ELF-1 (cell line): Measurements from ENCODE around the gene BPHL.
"Not testable (repeated sequence)": the region's sequence is repeated elsewhere in the genome, so short reads cannot be mapped to it uniquely, and the experiment has no call there.

Experiments
- DNase-seq: peaks from one replicate; pipeline ENCODE4 v3.0.0-alpha.2; 2016; ENCODE audit warnings: low read depth, low spot score

Gene BPHL

DNA sequence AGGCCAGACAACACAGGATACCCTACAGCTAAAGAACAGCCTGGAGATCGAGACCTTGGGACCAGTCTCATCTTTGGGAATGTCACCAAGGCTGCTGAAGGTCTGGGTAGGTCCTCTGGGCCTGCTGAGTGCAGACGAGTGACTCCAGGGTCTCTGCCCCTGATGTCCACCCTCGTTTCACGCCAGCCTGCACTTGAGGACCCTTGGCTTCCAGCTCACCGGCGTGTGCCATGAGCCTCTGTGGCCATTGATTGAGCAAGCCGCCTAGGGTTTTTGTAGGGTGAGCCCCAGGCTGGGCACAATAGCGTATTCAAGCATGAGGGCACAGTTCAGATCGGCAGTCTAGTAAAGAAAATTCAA lies 4.3 kb downstream of the BPHL start:
- DNase-seq: no peak

DNA sequence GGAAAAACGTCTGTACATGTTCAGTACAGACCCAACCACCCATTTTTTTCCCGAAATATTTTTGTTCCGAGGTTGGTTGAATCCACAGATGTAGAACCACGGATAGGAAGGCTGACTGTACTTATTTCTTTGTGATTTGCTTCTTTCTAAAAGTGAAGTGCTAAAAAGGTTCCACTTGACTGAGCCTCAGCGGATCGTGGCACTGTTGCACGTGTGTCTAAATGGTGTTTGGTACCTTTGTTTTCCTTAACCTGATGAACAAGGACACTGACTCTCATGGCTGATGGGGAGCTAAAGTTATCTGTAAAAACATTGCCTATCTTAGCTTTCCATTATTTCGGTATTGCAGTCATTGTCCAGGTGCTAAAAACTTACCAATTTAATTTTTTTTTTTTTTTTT lies 6.2 kb downstream of the BPHL start:
- no peak for DNase-seq

DNA sequence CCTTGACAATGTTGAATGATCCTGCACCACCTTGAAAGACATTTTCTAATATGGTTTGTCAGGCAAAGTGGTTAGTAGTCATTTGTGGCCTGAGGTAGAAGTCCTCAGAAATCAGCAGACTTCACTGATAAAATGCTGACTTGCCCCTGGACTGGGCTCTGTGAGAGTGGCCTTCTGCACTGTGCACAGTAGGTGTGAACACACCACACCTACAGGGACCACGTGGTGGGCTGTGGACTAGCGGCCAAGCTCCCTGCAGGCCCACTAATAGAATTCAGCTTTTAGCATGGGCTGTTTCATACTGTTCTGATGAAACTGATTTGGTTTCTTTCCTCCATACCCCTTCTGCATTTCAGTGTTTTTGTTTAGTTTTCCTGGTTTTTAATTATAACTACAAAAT lies 7.3 kb downstream of the BPHL start:
- DNase-seq: no peak

DNA sequence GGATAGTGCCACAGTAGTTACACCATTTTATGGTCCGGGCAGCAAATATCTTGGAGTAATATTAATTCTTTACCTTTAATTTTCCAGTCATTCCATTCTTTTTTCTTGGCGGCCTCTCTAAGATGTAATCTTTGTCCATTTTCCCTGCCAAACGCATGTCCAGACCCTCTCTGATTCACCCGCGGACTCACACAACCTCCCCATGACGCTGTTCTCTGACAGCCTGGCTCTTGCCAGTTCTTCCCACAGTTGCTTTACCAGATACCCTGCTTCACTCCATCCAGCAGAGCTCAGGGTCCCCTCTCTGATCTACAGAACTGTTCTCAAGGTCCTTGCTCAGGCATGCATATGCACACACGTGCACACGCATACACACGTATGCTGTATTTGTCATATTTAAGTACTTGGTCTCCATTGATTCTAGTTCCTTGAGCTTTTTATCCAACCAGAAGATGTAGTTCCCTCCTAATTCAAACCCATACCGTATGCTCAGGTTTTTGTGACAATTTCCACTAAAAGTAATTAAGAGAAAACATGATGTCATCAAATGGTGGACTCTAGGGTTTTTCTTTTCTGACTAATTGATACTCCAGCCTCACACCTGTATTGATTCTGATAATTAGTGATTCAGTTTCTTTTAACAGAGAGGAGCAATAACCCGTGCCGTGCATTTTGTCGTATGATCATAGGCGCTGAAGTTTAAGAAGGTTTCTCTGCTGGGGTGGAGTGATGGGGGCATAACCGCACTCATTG lies 10.0 kb downstream of the BPHL start:
- no peak for DNase-seq

DNA sequence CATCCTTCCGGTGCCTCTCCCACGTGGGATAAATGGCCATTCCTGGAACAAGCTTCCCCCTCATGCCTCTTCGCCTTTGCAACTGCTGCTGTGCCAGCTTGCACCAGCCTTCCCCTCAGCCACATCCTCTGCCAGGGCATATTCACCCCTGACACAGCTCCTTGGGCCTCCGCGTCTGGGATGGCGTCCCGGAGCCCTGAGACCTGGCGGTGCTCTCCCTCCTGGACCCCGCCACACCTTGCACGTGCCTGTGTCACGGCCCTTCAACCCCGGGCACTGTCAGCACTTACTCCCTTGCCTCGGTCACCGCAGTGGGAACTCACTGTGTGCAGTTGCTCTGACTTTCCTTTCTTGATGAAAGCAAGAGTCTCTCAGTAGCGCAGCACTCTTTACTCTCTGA lies 13.2 kb downstream of the BPHL start:
- no peak for DNase-seq

DNA sequence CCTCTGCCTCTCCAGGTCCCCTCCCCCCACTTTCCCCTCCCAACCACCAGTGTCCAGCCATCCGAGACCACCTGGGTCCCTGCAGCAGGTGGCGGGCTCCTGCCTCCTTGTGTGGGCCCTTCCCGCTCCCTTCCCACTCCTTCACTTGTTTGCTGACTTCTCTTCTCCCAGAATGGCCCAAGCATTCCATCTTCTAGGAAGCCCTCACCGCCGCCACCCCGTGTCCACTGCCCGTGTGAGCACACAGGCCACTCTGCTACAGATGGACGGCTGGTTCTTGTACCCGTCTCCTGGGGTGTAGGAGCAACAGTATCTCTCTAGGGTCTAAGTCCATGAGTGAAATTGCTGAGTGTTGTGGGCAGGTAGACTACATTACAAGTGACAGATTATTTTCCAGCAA lies 15.0 kb downstream of the BPHL start:
- no peak for DNase-seq

DNA sequence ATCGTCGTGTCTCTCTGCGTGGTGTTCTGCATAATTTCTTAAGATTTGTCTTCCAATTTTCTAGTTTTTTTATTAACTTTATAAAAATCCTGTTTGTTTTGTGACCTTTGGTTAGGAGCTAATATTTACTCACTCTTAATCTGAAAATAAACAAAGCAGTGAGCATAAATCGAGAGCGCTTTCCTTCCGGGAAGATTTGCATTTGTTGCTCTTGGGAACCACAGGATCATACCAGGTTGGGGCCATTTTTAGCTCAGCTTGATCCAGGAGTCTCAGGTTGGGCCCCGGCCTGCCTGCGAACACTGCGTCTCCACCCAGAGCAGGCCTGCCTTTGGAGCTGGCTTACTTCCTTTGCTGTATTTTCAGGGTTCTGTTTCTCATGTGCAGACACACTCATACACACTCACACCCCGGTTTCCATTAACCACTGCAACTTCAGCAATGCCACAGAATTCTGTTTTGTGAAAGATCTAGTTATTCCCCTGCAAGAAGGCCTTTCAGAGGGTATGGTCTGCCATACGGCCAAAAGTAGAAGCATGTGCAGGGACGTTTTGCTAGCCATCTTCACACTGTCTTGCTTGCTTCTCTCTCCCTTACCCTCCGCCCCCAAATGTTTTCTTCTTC lies 17.3 kb downstream of the BPHL start:
- no peak for DNase-seq

DNA sequence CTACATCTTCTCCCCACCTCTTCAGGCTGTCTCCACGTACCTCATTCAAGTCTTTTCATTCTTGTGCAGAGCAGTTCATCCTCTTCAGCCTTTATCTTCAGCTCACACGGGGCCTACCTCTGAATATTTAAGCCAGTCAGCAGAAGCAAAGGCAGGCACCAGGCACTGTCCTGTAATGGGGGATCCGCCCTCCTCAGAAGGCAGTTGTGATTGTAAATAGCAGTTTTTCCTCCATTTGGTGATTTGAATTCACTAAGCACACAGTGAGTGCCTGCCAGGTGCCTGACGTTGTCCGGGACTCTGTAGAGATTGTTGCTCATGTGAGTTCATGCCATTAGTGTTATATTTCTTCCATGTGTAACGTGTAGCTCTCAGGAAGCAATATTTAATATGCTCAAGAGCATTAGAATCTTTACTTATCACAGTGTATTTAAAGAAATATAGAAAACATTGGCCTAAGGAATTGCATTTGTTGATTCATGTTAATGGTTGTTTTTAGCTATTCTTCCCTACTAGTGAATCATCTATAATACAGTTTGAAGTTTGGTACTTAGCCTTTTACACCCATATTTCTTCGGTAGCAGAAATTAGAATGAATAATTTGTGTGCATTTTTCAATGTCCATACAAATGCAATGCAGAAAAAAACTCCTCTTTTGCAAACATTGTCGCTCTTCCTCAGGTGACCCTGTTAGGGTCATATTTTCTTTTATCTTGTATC lies 17.9 kb downstream of the BPHL start:
- DNase-seq: no peak

DNA sequence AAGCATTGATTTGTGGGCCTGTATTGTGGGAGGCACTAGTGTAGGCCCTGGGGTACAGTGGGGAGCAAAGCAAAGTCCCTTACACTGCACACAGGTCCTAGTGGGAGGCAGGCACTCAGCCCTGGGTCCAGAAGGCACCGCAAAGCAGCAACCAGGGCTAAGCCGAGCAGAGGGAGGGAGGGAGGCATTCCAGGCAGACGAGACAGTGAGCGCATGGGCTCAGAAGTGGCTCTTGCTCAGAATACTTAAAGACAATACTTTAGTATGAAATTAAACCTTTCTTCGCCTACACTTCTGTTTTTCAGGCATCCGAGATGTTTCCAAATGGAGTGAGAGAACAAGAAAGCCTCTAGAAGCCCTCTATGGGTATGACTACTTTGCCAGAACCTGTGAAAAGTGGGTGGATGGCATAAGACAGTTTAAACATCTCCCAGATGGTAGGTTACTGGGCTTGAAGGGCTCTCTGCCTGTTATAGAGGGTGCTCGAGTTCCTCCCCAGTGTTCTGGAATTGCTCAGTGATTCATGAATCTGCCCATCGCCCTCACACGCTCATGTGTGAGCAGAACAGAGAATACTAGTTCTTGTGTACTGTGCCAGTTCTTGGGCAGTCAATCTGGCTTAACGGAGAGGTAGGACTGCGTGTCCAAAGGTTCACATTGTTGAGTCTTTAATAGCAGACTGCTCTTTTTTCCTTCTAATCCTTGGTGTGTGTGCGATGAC lies 18.7 kb downstream of the BPHL start:
- DNase-seq: no peak

DNA sequence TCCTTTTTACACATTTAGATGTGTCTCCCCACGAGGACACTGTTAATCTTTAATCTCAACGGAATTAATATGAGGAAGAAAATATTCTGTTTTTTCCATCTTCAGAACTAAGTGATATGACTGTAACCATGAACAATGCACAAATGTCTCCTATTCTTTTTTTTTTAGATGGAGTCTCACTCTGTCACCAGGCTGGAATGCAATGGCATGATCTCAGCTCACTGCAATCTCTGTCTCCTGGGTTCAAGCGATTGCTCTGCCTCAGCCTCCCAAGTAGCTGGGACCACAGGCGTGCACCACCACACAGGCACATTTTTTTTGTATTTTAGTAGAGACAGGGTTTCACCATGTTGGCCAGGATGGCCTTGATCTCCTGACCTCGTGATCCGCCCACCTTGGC lies 19.4 kb downstream of the BPHL start:
- not testable (repeated sequence) for DNase-seq

DNA sequence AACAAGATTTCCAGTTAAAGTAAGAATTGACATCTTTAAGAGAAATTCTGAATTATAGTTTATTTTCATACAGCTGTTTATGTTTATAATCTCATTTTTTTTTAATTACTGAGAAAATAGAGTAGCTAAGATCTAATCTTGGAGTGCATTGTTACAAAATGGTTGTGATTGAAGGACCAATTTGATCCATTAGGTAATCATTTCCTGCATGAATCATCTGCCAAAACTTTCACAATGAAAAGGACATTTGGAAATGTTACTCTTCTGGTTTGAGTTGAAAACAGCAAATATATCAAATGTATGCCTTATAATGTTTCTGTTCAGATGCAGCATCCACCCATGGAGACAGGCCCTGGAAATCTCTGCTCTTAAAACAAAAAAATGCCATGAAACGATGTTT lies 19.8 kb downstream of the BPHL start:
- DNase-seq: no peak

DNA sequence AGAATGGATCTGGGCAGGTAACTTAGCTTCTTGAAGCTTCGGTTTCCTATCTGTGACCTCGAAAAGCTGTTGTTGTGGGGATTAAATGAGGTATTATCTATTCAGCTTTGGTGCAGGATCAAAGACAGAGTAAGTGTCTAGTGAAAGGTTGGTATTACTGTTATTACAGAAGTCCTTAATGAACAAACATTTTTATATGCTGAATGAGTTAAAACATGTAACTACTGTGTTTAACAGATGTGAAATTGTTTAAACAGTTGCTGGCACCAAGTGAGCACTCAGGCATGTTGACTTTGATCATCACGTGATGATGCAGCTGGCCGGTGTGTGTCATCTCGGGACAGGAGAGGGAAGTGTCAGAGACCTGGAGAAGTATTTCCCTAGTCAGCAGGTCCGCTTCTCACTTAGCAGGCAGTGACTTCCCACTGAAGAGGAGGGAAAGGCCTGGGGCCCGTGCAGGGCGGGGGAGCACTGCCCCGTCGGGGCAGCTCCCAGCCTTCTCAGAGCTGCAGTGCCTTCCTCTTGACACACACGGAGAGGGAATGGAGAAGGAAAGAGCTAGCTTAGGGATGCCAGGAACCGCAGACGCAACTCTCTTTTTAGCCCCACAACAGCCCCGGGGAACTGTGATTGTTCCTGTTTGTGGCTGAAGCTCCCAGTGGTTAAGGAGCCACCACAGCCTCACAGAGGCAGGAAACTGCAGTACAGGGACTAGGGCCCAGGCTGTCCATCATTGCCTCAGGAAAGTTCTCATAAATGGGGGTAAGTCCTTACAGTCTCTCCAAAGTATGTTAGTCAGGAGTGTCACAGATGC lies 20.8 kb downstream of the BPHL start:
- DNase-seq: peak; percentile 79

DNA sequence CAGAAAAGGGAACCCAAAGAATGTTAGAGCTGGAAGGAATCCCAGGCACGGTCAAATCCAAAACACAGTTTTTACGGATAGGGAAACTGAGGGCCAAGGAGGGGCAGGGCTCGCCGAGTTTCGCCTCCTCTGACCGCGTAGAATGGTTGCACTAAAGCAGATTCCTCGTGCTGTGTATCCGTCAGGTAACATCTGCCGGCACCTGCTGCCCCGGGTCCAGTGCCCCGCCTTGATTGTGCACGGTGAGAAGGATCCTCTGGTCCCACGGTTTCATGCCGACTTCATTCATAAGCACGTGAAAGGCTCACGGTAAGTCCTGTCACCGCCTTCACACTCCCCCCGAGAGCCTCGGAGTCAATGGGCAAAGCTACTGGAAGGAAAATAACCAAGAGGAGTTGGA lies 21.7 kb downstream of the BPHL start:
- DNase-seq: no peak

DNA sequence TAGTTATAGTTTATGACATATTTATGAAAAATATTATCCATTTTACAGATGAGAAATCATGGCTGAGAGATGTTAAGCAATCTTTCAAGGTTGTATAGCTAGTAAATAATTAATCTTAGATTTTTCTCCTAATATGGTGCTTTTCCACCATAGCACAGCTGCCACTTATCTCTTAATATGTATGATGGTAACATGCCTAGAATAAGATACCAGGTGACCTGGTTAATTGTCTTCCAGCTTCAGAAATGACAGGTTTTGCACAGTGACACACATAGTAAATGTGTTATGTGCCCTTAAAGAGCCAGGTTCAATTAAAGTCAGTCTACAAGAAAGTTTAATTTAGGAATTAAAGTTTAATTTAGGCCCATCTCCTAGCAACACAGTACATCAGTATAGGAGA lies 24.0 kb downstream of the BPHL start:
- no peak for DNase-seq

DNA sequence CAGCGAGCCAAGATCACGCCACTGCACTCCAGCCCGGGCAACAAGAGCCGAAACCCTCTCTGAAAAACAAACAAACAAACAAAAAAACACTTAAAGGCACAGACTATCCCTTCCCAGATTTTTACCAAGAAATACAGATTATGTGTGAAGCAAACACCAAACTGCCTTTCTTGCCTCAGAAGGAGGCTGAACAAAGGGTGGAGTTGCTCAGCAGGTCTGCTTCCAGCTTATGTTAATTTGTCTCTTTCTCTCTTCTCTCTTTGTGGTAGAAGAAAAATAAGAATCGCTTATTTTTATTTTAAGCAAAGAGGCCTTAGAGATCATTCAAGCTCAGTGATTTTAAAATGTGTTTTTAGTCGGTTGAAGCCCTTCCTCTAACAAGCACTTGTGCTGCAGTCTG lies 24.6 kb downstream of the BPHL start:
- no peak for DNase-seq

DNA sequence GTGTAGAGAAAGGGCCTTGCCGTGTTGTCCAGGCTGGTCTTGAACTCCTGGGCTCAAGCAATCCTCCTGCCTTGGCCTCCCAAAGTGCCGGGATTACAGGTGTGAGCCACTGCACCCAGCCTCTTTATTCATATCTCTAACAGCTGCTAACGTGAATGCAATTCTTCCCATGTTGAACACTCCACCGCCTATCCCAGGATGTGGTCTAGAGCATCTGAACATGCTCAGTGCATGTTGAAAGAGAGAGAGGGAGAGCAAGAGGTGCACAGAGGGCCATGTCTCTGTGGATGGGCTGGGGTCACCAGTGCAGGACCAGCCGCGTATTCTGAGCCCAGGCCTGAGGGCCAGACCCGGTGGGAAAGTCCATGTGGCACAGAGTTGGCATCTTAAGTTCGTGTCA lies 26.1 kb downstream of the BPHL start:
- no peak for DNase-seq

DNA sequence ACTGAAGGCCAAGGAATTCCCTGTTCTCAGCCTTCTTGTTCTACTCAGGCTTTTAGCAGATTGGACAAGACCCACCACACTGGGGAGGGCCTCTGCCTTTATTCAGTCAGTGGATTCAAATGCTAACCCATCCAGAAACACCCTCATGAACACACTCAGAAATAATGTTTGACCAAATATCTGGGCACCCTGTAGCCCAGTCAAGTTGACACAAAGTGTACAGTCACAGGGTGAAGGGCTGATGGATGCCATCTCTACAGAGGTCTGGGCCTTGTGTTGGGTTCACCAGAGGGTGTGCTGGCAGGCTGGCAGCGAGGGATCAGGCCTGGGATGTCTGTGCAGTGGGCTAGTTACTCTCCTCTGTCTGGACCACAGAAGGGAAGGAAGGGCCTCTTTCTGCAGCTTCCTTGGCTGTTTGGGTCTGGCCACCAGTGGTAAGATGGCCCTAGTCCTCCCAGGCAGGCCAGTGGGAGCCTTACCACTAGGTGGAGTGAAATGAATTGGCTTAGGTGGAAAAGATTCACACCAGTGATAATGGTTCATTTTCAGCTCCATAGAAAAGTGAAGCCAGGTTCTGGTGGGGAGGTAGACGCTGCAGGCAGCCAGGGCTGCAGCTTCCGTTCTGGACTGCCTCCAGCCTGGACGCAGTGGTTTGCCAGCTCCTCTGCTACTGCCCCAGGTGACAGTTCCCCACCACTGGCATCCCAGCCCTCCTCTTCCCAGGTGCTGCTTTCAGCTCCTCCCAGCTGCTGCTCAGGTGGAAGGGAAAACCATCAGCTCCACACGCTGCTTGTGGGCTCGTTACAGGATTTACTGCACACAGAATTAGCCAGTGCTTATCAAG lies 29.6 kb downstream of the BPHL start:
- DNase-seq: no peak

DNA sequence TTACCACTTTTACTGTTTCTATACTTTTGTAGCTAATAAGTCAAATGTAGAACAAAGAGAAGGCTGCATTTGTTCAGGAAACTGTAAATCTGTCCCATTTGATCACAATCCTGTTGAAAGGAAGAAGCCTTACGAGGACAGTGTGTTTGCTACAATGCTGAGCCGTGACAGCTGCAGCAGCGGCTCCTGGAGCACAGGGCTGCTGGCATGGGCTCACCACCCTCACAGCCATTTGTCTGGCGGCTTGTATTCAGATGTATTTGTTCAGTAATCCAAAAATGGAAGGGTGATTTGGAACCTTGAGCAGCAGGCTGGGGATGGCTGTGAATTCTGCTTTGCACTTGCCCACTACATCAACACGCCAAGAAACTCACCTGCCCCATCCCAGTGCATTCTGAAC lies 33.2 kb downstream of the BPHL start:
- DNase-seq: no peak

DNA sequence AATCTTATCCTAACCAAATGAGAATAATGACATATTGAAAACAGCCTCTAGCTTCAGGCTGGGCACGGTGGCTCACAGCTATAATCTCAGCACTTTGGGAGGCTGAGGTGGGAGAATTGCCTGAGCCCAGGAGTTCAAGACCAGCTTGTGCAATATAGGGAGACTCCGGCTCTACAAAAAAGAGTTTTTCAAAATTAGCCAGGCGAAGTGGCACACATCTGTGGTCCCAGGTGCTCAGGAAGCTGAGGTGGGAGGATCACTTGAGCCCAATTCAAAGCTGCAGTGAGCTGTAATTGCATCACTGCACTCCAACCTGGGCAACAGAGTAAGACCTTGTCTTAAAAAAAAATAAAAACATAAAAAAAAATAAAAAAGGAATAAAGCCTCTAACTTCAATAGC lies 34.2 kb downstream of the BPHL start:
- no peak for DNase-seq

DNA sequence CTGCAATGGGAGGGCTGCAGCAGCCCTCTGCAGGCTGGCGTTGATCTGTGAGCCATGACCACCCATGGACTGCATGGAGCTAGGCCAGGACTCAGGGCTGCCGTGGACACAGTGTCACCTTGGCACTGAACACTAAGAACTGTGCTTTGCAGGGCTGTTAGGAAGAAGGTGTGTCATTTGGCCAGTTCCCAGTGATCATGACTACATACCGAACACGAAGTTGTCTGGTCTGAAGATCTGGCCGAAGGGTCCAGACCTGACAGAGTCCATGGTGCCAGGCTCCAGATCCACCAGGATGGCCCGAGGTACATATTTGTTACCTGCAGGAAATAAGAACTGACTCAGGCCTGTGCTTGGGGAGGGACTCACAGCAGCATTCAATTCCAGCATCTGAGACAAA lies 36.9 kb downstream of the BPHL start:
- not testable (repeated sequence) for DNase-seq
